ENCODE results near the gene PLXNA3.
A peak's percentile ranks its signal among the peaks of the same experiment; 100 is the strongest.

The PLXNA3 gene

DNA sequence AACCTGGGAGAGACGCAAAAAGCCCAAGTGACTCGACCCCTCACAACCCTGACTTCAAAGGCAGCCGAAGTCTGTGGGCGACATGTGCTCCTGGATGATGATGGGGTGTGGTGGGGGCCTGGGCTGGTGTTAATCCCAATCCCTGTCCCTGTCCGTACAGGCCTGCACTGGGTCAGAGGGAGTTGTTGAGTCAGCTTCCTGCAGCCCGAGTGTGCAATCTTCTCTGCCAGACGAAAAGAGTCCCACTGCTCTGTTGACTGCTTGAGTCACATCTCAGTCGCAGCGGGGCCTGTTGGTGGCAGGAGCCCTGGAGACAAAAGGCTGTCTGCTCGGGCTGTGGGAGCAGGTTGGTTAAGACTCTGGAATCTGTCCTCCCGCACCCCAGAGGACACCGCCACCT lies 47.7 kb downstream of the PLXNA3 start:
- Histone ChIP-seq H3K9me3 (ENCODE audit: control insufficient read depth in 2 of 2, low read length in 2 of 2) (no peaks in the 10 kb centered on the region), H3K9ac (ENCODE audit: low read length in 2 of 2) (no peak overlapping the region), H3K4me1 (ENCODE audit: control insufficient read depth, insufficient read depth, low read length) (no peaks in the 10 kb centered on the region), H3K36me3 (ENCODE audit: control insufficient read depth in 2 of 2, insufficient read depth in 2 of 2, low read length in 2 of 2) (peaks cover 0 to 15% of the 10 kb centered on the region in 2 donors), H3K4me3 (ENCODE audit: low read length in 2 of 2) (no peak overlapping the region), H3K27ac (ENCODE audit: low read length) (no peak overlapping the region), H3K27me3 (ENCODE audit: control insufficient read depth in 1 of 2, insufficient read depth in 2 of 2, low read length in 2 of 2) (no peaks in the 10 kb centered on the region)

DNA sequence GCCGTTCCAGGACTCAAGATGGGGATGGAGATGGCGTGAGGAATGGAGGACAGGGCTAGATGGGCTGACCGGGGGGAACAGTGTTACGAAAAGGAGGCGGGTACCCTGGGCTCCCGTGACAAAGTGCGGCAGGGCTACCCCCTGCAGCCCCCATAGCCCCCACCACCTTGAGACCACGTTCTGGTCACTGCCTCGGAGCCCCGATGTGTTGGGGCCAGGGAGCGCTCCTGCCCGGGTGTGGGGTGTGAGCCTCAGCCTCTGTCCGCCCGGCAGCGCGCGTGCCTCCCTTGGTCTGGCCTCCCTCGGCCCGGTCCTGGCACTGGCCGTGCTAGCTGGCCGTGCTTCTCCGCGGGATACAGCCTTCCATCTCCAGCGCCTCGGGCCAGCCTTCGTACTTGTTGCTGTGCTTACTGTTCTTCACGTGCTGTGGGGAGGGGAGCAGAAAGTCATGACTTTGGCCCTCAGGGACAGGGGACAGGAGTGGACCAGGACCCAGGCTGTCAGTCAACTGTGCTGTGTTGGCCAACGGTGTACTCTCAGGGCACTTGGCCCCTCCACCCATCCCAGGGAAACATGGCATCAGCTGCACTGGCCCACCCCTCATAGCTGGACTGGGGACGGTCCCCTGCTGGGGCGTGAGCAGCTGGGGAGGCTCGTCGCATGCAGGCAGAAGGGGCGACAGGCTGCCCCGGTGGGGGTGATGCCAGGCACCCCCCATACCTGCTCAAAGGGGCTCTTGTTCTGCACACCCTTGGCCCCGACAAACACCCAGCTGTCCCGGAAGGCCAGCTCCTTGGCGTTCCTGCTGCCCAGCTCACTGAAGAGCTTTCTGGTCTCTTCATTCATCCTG lies 48.6 kb downstream of the PLXNA3 start:
- Histone ChIP-seq H3K27me3 (ENCODE audit: control insufficient read depth in 1 of 2, insufficient read depth in 2 of 2, low read length in 2 of 2) (no peaks in the 10 kb centered on the region), H3K4me3 (ENCODE audit: low read length in 2 of 2) (no peak overlapping the region), H3K36me3 (ENCODE audit: control insufficient read depth in 2 of 2, insufficient read depth in 2 of 2, low read length in 2 of 2) (peaks cover 0 to 15% of the 10 kb centered on the region in 2 donors), H3K9me3 (ENCODE audit: control insufficient read depth in 2 of 2, low read length in 2 of 2) (no peaks in the 10 kb centered on the region), H3K9ac (ENCODE audit: low read length in 2 of 2) (no peak overlapping the region), H3K4me1 (ENCODE audit: control insufficient read depth, insufficient read depth, low read length) (no peaks in the 10 kb centered on the region), H3K27ac (ENCODE audit: low read length) (no peak overlapping the region)

DNA sequence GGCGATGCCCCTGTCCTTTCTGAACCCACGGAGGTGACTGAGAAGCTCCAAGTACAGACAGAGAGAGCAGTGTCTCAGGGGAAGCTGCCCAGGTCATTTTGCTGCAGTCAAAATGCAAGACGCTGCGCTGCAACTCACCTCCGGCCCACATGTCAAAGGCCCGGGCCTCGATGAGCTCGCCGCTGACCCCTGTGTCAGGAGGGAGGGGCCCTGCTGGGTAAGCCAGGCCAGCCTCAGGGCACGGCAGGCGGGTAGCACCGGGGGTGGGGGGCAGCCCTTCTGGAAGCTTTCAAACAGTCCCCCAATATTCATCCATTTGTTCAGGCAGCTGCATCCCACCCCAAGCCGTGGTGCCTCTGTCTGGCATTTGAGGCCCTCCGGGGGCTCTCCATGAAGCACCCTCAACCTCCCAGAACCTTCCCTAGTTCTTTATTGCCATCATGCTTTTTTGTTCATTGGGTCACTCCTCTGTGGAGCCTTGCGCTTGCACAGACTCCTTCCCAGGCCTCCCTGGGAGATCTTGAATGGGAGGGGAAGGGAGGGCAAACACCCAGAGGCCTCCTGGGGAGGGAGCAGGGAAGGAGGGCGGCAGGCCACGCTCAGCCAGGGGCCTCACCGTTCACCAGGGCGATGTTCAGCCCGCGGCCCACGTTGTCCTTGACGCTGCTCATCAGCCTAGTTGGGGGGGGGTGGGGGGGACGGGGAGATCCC lies 49.7 kb downstream of the PLXNA3 start:
- no peak overlapping the region for H3K27ac ChIP-seq (ENCODE audit: low read length)

DNA sequence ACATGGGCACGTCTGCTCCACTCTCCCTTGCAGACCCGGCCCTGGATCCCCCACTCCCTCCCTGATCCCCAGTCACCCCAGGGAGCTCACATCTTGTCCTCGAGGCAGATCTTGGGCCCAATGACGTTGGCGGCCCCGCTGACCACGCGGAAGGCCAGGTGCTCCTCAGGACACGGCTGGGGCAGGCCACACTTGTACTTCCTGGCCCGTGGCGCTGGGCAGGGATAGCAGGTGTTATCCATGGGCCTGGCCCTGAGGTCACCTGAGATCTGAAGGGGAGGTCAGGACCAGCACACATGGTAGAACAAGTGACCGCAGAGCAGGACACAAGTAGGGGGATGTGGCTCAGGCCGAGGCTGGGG lies 50.3 kb downstream of the PLXNA3 start:
- Histone ChIP-seq H3K4me1 (ENCODE audit: control insufficient read depth, insufficient read depth, low read length) (no peaks in the 10 kb centered on the region), H3K27me3 (ENCODE audit: control insufficient read depth in 1 of 2, insufficient read depth in 2 of 2, low read length in 2 of 2) (no peaks in the 10 kb centered on the region), H3K4me3 (ENCODE audit: low read length in 2 of 2) (no peak overlapping the region), H3K27ac (ENCODE audit: low read length) (no peak overlapping the region), H3K9ac (ENCODE audit: low read length in 2 of 2) (no peak overlapping the region), H3K9me3 (ENCODE audit: control insufficient read depth in 2 of 2, low read length in 2 of 2) (no peaks in the 10 kb centered on the region), H3K36me3 (ENCODE audit: control insufficient read depth in 2 of 2, insufficient read depth in 2 of 2, low read length in 2 of 2) (peaks cover 0 to 15% of the 10 kb centered on the region in 2 donors)

More for the DNA sequence above, 49.7 kb downstream of the PLXNA3 start:
- H3K9ac ChIP-seq (ENCODE audit: low read length in 2 of 2) = no peak overlapping the region
- H3K27me3 ChIP-seq (ENCODE audit: control insufficient read depth in 1 of 2, insufficient read depth in 2 of 2, low read length in 2 of 2) = no peaks in the 10 kb centered on the region
- H3K9me3 ChIP-seq (ENCODE audit: control insufficient read depth in 2 of 2, low read length in 2 of 2) = no peaks in the 10 kb centered on the region
- H3K4me3 ChIP-seq (ENCODE audit: low read length in 2 of 2) = no peak overlapping the region
- no peaks in the 10 kb centered on the region for H3K4me1 ChIP-seq (ENCODE audit: control insufficient read depth, insufficient read depth, low read length)
- H3K36me3 ChIP-seq (ENCODE audit: control insufficient read depth in 2 of 2, insufficient read depth in 2 of 2, low read length in 2 of 2) = peaks cover 0 to 15% of the 10 kb centered on the region in 2 donors

DNA sequence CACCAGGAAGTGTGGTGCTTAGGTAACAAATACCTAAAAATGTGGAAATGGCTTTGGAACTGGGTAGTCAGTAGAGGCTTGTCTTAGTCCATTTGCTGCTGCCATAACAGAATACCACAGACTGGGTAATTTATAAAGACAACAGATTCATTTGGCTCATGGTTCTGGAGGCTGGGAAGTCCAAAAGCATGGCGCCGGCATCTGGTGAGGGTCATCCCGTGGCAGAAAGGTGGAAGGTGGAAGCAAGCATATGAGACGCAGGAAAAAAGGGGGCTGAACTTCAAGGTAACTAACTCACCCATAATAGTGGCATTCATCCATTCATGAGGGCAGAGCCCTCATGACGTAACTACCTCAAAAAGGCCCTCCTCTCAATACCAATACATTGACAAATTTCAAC lies 51.4 kb downstream of the PLXNA3 start:
- Histone ChIP-seq H3K4me3 (ENCODE audit: low read length in 2 of 2) (no peak overlapping the region), H3K27me3 (ENCODE audit: control insufficient read depth in 1 of 2, insufficient read depth in 2 of 2, low read length in 2 of 2) (no peaks in the 10 kb centered on the region), H3K36me3 (ENCODE audit: control insufficient read depth in 2 of 2, insufficient read depth in 2 of 2, low read length in 2 of 2) (peaks cover 0 to 15% of the 10 kb centered on the region in 2 donors), H3K4me1 (ENCODE audit: control insufficient read depth, insufficient read depth, low read length) (no peaks in the 10 kb centered on the region), H3K9ac (ENCODE audit: low read length in 2 of 2) (no peak overlapping the region), H3K9me3 (ENCODE audit: control insufficient read depth in 2 of 2, low read length in 2 of 2) (no peaks in the 10 kb centered on the region), H3K27ac (ENCODE audit: low read length) (no peak overlapping the region)

DNA sequence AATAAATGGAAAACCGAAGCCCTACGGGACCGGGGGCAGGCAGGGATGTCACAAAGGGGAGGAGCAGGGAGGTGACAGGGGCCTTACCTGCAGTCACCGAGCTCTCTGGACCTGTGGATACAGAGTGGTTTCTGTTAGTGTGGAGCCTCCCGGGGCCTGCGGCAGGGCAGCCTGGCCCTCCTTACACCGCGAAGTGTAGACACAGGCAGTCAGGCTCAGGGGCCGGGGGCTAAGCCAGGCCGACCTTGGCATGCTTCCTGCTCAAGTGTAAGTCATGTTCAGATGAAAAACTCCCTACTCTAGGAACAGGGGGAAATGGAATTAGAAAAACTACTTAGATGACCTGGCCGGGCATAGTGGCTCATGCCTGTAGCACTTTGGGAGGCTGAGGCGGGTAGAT lies 53.7 kb downstream of the PLXNA3 start:
- peaks cover 10% of the 10 kb centered on the region for H3K4me1 ChIP-seq (ENCODE audit: control insufficient read depth, insufficient read depth, low read length)
- peaks cover 0 to 7% of the 10 kb centered on the region in 2 donors for H3K36me3 ChIP-seq (ENCODE audit: control insufficient read depth in 2 of 2, insufficient read depth in 2 of 2, low read length in 2 of 2)

DNA sequence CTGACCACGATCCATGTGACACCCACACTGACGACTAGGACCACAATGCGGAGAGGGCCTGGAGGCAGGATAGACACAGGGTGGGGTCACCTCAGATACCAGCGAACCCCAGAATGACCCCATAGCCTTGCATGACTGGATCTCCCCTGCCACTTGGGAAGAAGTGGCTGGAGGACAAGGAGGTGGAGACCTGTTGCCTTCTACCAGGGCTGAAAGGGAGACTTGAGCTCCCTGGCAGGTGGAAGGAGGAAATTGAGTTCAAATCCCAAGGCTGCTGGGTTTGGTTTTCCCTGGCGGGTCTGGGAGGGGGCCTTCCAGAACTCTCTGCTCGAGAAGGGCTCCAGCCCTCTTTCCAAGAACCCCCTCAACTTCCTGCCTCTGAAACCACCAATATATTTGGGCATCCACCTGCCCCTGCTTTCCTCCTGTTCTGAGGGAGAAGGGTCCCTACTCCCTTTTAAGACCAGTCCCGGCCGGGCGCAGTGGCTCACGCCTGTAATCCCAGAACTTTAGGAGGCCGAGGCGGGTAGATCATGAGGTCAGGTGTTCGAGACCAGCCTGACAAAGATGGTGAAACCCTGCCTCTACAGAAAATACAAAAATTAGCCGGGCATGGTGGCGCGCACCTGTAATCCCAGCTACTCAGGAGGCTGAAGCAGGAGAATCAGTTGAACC lies 54.9 kb downstream of the PLXNA3 start:
- peaks cover 0 to 3% of the 10 kb centered on the region in 2 donors for H3K27me3 ChIP-seq (ENCODE audit: control insufficient read depth in 1 of 2, insufficient read depth in 2 of 2, low read length in 2 of 2)
- no peak overlapping the region for H3K27ac ChIP-seq (ENCODE audit: low read length)
- no peak overlapping the region for H3K9ac ChIP-seq (ENCODE audit: low read length in 2 of 2)
- H3K4me1 ChIP-seq (ENCODE audit: control insufficient read depth, insufficient read depth, low read length) = peaks cover 21% of the 10 kb centered on the region
- no peaks in the 10 kb centered on the region for H3K9me3 ChIP-seq (ENCODE audit: control insufficient read depth in 2 of 2, low read length in 2 of 2)
- peaks cover 0 to 6% of the 10 kb centered on the region in 2 donors for H3K36me3 ChIP-seq (ENCODE audit: control insufficient read depth in 2 of 2, insufficient read depth in 2 of 2, low read length in 2 of 2)
- H3K4me3 ChIP-seq (ENCODE audit: low read length in 2 of 2) = no peak overlapping the region

More for the DNA sequence above, 53.7 kb downstream of the PLXNA3 start:
- H3K9me3 ChIP-seq (ENCODE audit: control insufficient read depth in 2 of 2, low read length in 2 of 2) = no peaks in the 10 kb centered on the region
- H3K9ac ChIP-seq (ENCODE audit: low read length in 2 of 2) = no peak overlapping the region
- no peak overlapping the region for H3K4me3 ChIP-seq (ENCODE audit: low read length in 2 of 2)
- no peak overlapping the region for H3K27ac ChIP-seq (ENCODE audit: low read length)
- no peaks in the 10 kb centered on the region for H3K27me3 ChIP-seq (ENCODE audit: control insufficient read depth in 1 of 2, insufficient read depth in 2 of 2, low read length in 2 of 2)

- peaks cover 22% of the 10 kb centered on the region for H3K4me1 ChIP-seq (ENCODE audit: control insufficient read depth, insufficient read depth, low read length)
- H3K36me3 ChIP-seq (ENCODE audit: control insufficient read depth in 2 of 2, insufficient read depth in 2 of 2, low read length in 2 of 2) = peaks cover 0 to 3% of the 10 kb centered on the region in 2 donors
- peaks cover 0 to 6% of the 10 kb centered on the region in 2 donors for H3K27me3 ChIP-seq (ENCODE audit: control insufficient read depth in 1 of 2, insufficient read depth in 2 of 2, low read length in 2 of 2)
- no peak overlapping the region for H3K4me3 ChIP-seq (ENCODE audit: low read length in 2 of 2)
- H3K27ac ChIP-seq (ENCODE audit: low read length) = no peak overlapping the region
- no peak overlapping the region for H3K9ac ChIP-seq (ENCODE audit: low read length in 2 of 2)
- no peaks in the 10 kb centered on the region for H3K9me3 ChIP-seq (ENCODE audit: control insufficient read depth in 2 of 2, low read length in 2 of 2)
These were observed 55.6 kb downstream of the PLXNA3 start for GRCh38 chrX:154513716-154514115.

DNA sequence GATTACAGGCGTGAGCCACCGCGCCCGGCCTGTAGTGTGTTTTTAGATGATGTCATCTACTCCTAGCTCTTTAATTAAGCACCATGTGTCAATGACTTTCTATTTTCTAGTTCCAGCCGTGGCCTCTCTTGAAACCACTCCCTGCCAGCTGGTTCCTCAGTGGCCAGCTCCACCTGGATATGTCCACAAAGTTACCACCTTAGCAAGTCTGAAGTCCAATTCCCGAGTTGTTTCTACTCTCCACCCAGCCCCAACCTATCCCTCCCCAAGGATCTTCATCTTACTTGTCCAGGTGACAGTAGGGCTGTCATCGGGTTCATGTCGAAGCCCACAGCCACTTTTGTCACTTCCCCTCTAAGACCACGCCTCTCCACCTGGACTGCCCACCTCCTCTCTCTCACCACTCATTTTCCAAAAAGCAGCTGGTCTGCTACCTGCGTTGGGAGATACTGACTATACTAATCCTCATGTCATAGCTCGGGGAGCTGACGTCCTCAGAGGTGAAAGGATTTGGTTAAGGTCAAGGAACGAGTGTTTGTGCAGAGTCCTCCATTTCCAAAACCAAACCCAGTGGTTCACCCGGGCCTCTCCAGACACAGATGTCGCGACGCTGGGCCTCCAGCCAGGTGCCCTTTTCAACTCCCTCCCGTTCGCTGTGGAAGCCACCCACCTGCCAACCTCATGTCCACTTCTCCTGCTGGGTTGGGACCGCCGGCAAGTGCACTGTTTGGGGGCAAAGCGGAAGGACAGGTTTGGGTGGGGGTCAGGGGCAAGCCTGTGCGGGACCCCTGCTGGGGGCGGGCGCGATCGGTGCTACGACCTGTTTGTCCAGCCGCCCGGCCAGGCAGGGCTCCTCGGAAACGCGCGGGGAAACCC lies 57.2 kb downstream of the PLXNA3 start:
- H3K9ac ChIP-seq (ENCODE audit: low read length in 2 of 2) = peak overlapping the region; percentile 74 to 80
- H3K4me1 ChIP-seq (ENCODE audit: control insufficient read depth, insufficient read depth, low read length) = peaks cover 22% of the 10 kb centered on the region
- peak overlapping the region; percentile 80 for H3K27ac ChIP-seq (ENCODE audit: low read length)
- peaks cover 0 to 6% of the 10 kb centered on the region in 2 donors for H3K27me3 ChIP-seq (ENCODE audit: control insufficient read depth in 1 of 2, insufficient read depth in 2 of 2, low read length in 2 of 2)
- no peaks in the 10 kb centered on the region for H3K9me3 ChIP-seq (ENCODE audit: control insufficient read depth in 2 of 2, low read length in 2 of 2)
- H3K36me3 ChIP-seq (ENCODE audit: control insufficient read depth in 2 of 2, insufficient read depth in 2 of 2, low read length in 2 of 2) = no peaks in the 10 kb centered on the region
- H3K4me3 ChIP-seq (ENCODE audit: low read length in 2 of 2) = peak overlapping the region; percentile 65 to 75

Data from stomach smooth muscle (tissue), 2 donors.